ENCODE results near the gene LEMD1. TPM values are rescaled to one million over a fixed set of nuclear protein-coding genes. Genes with fewer than 3 reads are reported as not detected.

LEMD1 gene
- total and polyA plus RNA-seq, 4 donors: 0.72 to 1.5 (median 1.1) TPM

DNA sequence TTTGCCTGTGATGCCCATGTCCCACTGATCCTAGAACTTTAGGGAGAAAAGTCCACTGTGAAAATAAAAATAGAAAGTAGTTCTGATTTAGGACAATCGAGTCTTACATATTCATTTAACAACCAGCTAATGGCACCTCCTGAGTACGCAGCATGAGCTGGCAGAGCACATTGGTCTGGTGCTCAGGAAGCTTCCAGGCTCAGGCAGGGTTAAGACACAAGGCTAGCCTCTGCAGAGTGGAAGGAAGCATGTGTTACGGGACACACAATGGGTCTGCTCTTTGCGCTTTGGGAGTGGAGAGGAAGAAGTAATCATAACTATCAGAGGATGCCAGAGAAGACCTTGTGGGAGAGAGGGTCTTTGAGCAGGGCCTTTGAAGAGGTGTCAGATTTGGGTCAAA lies 61.0 kb downstream of the LEMD1 start:
- ATAC-seq (ENCODE audit: insufficient read depth, low FRiP score) (no peak), DNase-seq (no peak)
- Histone ChIP-seq H3K9me3 (ENCODE audit: control insufficient read depth in 4 of 4, insufficient read depth in 3 of 4, low read length in 3 of 4) (no peaks in the 10 kb centered on the region), H3K4me3 (no peak overlapping the region), H3K27ac (ENCODE audit: low read depth in 1 of 2, low read length in 1 of 2) (no peak overlapping the region), H3K36me3 (ENCODE audit: control insufficient read depth in 4 of 4, insufficient read depth in 4 of 4, low read length in 4 of 4) (no peaks in the 10 kb centered on the region), H3K4me1 (ENCODE audit: control insufficient read depth in 5 of 5, insufficient read depth in 5 of 5, low read length in 5 of 5) (peaks cover 0 to 22% (median 3%) of the 10 kb centered on the region in 5 donors), H3K27me3 (ENCODE audit: control insufficient read depth in 3 of 3, insufficient read depth in 3 of 3, low read length in 2 of 3) (no peaks in the 10 kb centered on the region), H3K9ac (ENCODE audit: insufficient read depth in 1 of 2, low read length in 2 of 2) (no peak overlapping the region)
- TF ChIP-seq, protein P1, sequence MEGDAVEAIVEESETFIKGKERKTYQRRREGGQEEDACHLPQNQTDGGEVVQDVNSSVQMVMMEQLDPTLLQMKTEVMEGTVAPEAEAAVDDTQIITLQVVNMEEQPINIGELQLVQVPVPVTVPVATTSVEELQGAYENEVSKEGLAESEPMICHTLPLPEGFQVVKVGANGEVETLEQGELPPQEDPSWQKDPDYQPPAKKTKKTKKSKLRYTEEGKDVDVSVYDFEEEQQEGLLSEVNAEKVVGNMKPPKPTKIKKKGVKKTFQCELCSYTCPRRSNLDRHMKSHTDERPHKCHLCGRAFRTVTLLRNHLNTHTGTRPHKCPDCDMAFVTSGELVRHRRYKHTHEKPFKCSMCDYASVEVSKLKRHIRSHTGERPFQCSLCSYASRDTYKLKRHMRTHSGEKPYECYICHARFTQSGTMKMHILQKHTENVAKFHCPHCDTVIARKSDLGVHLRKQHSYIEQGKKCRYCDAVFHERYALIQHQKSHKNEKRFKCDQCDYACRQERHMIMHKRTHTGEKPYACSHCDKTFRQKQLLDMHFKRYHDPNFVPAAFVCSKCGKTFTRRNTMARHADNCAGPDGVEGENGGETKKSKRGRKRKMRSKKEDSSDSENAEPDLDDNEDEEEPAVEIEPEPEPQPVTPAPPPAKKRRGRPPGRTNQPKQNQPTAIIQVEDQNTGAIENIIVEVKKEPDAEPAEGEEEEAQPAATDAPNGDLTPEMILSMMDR (IDR thresholded peaks at IDR 0.05; ENCODE audit: control extremely low read depth, extremely low read depth): no peak
- 75 to 79% methylated on average over 4 of the region's 4 CpGs for WGBS, 2 donors

DNA sequence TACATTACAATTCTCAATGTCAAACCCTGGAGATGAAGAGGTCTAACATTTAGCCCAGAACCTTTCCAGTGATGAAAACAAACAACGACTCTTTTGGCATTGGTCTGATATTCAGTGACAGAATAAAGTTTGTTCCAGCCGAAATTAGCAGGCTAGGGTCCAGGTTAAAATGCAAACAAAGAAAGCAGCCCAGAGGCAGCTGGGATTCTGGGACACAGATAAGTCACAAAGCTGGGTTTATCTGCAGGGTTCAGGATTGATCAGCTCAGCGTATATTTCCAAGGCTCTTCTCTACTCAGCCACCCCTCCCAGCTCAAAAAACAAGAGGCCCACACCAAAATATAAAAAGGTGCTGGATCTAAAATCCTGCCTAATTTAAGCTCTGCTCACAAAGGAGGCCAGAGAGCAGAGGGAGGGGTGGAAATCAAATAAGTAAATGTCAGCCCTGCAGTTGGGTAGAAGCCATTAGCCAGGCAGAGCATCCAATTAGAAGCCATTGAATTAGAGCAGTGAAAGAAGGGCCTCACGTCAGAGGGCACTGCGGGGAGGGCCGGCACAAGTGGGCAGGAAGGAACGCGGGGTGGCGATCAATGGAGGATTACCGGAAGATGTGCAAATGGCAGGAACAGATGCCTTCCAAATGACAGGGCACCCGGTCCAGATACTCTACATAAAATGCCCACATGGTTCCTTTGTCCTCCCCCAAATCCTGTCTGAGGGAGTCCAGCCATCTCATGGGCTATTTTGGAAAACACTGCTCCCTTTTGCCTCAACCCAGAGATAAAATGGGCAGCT lies 61.9 kb downstream of the LEMD1 start:
- peak in 2 of 3 donors; percentile 55 to 67 for DNase-seq
- no peak overlapping the region for H3K9ac ChIP-seq (ENCODE audit: insufficient read depth in 1 of 2, low read length in 2 of 2)
- H3K4me3 ChIP-seq: no peak overlapping the region
- no peaks in the 10 kb centered on the region for H3K9me3 ChIP-seq (ENCODE audit: control insufficient read depth in 4 of 4, insufficient read depth in 3 of 4, low read length in 3 of 4)
- no peaks in the 10 kb centered on the region for H3K36me3 ChIP-seq (ENCODE audit: control insufficient read depth in 4 of 4, insufficient read depth in 4 of 4, low read length in 4 of 4)
- H3K4me1 ChIP-seq (ENCODE audit: control insufficient read depth in 5 of 5, insufficient read depth in 5 of 5, low read length in 5 of 5): peaks cover 0 to 22% (median 3%) of the 10 kb centered on the region in 5 donors
- 68% methylated on average over 11 of the region's 11 CpGs for WGBS, 2 donors
- TF ChIP-seq, protein P1 (IDR thresholded peaks at IDR 0.05; ENCODE audit: control extremely low read depth, extremely low read depth): no peak
- H3K27me3 ChIP-seq (ENCODE audit: control insufficient read depth in 3 of 3, insufficient read depth in 3 of 3, low read length in 2 of 3): no peaks in the 10 kb centered on the region
- H3K27ac ChIP-seq (ENCODE audit: low read depth in 1 of 2, low read length in 1 of 2): no peak overlapping the region
- no peak for ATAC-seq (ENCODE audit: insufficient read depth, low FRiP score)

DNA sequence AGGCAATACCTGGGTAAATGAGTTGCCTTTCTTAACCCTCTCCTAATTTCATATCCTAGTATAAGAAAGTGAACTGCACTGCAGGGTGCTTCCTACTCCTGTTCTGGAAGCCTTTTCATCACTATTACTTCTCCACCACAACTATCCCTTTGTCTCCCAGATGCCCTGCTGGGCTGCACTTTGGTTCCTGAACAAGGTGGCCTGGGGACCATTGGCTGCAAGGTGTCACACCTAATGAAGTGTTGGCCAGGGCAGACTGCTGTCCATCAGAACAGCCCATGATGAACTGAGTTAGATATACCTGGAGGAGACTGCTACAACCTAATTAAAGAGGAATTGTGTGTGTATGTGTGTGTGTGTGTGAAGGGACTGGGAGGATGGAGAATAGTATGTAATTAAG lies 63.3 kb downstream of the LEMD1 start:
- DNase-seq: no peak
- no peak overlapping the region for H3K4me3 ChIP-seq
- H3K4me1 ChIP-seq (ENCODE audit: control insufficient read depth in 5 of 5, insufficient read depth in 5 of 5, low read length in 5 of 5): peaks cover 0 to 22% (median 3%) of the 10 kb centered on the region in 5 donors
- ATAC-seq (ENCODE audit: insufficient read depth, low FRiP score): no peak
- H3K27me3 ChIP-seq (ENCODE audit: control insufficient read depth in 3 of 3, insufficient read depth in 3 of 3, low read length in 2 of 3): no peaks in the 10 kb centered on the region
- TF ChIP-seq, protein P1 (IDR thresholded peaks at IDR 0.05; ENCODE audit: control extremely low read depth, extremely low read depth): no peak
- no peaks in the 10 kb centered on the region for H3K36me3 ChIP-seq (ENCODE audit: control insufficient read depth in 4 of 4, insufficient read depth in 4 of 4, low read length in 4 of 4)
- no peaks in the 10 kb centered on the region for H3K9me3 ChIP-seq (ENCODE audit: control insufficient read depth in 4 of 4, insufficient read depth in 3 of 4, low read length in 3 of 4)
- no peak overlapping the region for H3K9ac ChIP-seq (ENCODE audit: insufficient read depth in 1 of 2, low read length in 2 of 2)
- no peak overlapping the region for H3K27ac ChIP-seq (ENCODE audit: low read depth in 1 of 2, low read length in 1 of 2)
